Right lobe of liver (tissue), 6 donors: Measurements from ENCODE around the gene NGFR. TPM values are rescaled to one million over a fixed set of nuclear protein-coding genes. Genes with fewer than 3 reads are reported as not detected.

Source experiments
- ATAC-seq, 4 donors: fragments of 200-7000 bp; cut with Tn5 transposase; one replicate each; pipeline ENCODE4 v1.9.1; 2020; ENCODE audit warnings: mild to moderate bottlenecking in 4 of 4, moderate library complexity in 4 of 4
- DNase-seq, 3 donors: peaks; one replicate each; pipeline ENCODE4 v3.0.0-alpha.2; 2020
- H3K27ac ChIP-seq, 3 donors: fragments of 200-600 bp; one replicate each; pipeline ENCODE4 v1.8.0; 2022
- H3K27me3 ChIP-seq, 2 donors: fragments of 200-600 bp; one replicate each; pipeline ENCODE4 v1.8.0; 2022
- H3K36me3 ChIP-seq, 4 donors: fragments of 200-600 bp; sonication (generic) in 1 of 4; one replicate each; pipeline versions ENCODE4 v1.5.1 to v1.8.0; 2017 to 2022; ENCODE audit warnings: control low read depth in 1 of 4
- H3K4me1 ChIP-seq, 4 donors: fragments of 200-600 bp; sonication (generic) in 1 of 4; one replicate each; pipeline versions ENCODE4 v1.5.1 to v1.8.0; 2017 to 2022; ENCODE audit warnings: control low read depth in 1 of 4
- H3K4me3 ChIP-seq, 3 donors: fragments of 200-600 bp; one replicate each; pipeline ENCODE4 v1.8.0; 2022
- H3K9me3 ChIP-seq, 4 donors: fragments of 200-600 bp; sonication (generic) in 1 of 4; one replicate each; pipeline versions ENCODE4 v1.5.1 to v1.8.0; 2017 to 2022; ENCODE audit warnings: control low read depth in 1 of 4
- CTCF ChIP-seq, 4 donors: fragments of 200-600 bp in 3 of 4; fragments of 450-650 bp in 1 of 4; IDR thresholded peaks; one replicate each; pipeline versions ENCODE4 v1.5.1 to v1.8.0; 2016 to 2022; ENCODE audit warnings: antibody characterized with exemption in 4 of 4, mild to moderate bottlenecking in 2 of 4
- POLR2A ChIP-seq: fragments of 450-650 bp; IDR thresholded peaks from one replicate; pipeline ENCODE4 v1.6.1; 2017; ENCODE audit warnings: antibody characterized with exemption, mild to moderate bottlenecking
- WGBS: methylation state at CpG from one replicate; pipeline ENCODE4 v1.1.6; 2018; ENCODE audit warnings: low coverage, low lambda C conversion rate; ENCODE audit not compliant: insufficient coverage; ENCODE audit errors: missing lambda C conversion rate; 5-methylcytosine and 5-hydroxymethylcytosine counted together
- intact Hi-C, 2 donors: fragments of 100-400 bp; cut with DNase I; formaldehyde crosslinking; loops; one replicate each; pipeline versions ENCODE4 v1.11.2 to v1.14.1; 2022
- total RNA-seq, 6 experiments: library from RNA; depleted of rRNA in 2 of 6; stranded (reverse); fragments of >200 nt in 2 of 6; fragmentation: NEBNext Ultra II Directional in 3 of 6; extraction: Animal tissue kit (Norgen Biotek cat#: 25700) in 3 of 6; gene quantifications; one replicate each; pipeline versions ENCODE4 v1.1.0 to v1.2.4, GENCODE V29; 2016 to 2023
- donor health status: DM: no; HTN: yes; CAD: no.
- donor health status: DM: no; HTN: no; CAD: no.
- donor health status: DM: no; HTN: no; CAD: no.
- donor health status: DM: no; HTN: yes; CAD: no.
- donor health status: DM: no; HTN: yes; CAD: no.

NGFR gene
- total RNA-seq, 6 experiments from 2014 or later, result 3.1 to 9.4 (median 6.8) TPM

GRCh38 chr17:49461580-49461979 lies 33.5 kb upstream of the NGFR start:
- H3K4me3 ChIP-seq, result no peak overlapping the region
- intact Hi-C loops, result no loop called here

GRCh38 chr17:49464049-49464448 lies 31.0 kb upstream of the NGFR start:
- ATAC-seq, result no peak
- TF ChIP-seq POLR2A, result no peak
- no peak for TF ChIP-seq CTCF (IDR thresholded peaks at IDR 0.05)
- Histone ChIP-seq H3K9me3 (no peaks in the 10 kb centered on the region), H3K4me3 (no peak overlapping the region), H3K27me3 (no peaks in the 10 kb centered on the region), H3K36me3 (no peaks in the 10 kb centered on the region), H3K4me1 (no peaks in the 10 kb centered on the region), H3K27ac (no peak overlapping the region)
- 81% methylated on average over 2 of the region's 2 CpGs for WGBS
- intact Hi-C loops, result no loop called here
- no peak for DNase-seq

More at GRCh38 chr17:49461580-49461979, 33.5 kb upstream of the NGFR start:
- no peaks in the 10 kb centered on the region for H3K36me3 ChIP-seq
- no peak for DNase-seq
- WGBS, result 32% methylated on average over 2 of the region's 2 CpGs
- TF ChIP-seq CTCF (IDR thresholded peaks at IDR 0.05) (no peak), POLR2A (no peak)
- H3K27ac ChIP-seq, result no peak overlapping the region
- no peaks in the 10 kb centered on the region for H3K27me3 ChIP-seq
- H3K4me1 ChIP-seq, result no peaks in the 10 kb centered on the region
- no peaks in the 10 kb centered on the region for H3K9me3 ChIP-seq
- no peak for ATAC-seq

- Histone ChIP-seq H3K27ac (no peak overlapping the region), H3K4me1 (no peaks in the 10 kb centered on the region), H3K9me3 (no peaks in the 10 kb centered on the region), H3K27me3 (peaks cover 0 to 6% of the 10 kb centered on the region in 2 donors), H3K36me3 (no peaks in the 10 kb centered on the region), H3K4me3 (no peak overlapping the region)
- intact Hi-C loops, result no loop called here
- DNase-seq, result no peak
- ATAC-seq, result no peak
- WGBS, result 80% methylated on average over 14 of the region's 17 CpGs
- TF ChIP-seq POLR2A, result no peak
Observed at GRCh38 chr17:49465331-49465903, 29.7 kb upstream of the NGFR start.

GRCh38 chr17:49466436-49466835 lies 28.7 kb upstream of the NGFR start:
- peaks cover 0 to 9% of the 10 kb centered on the region in 2 donors for H3K27me3 ChIP-seq
- TF ChIP-seq CTCF (IDR thresholded peaks at IDR 0.05), result no peak
- TF ChIP-seq POLR2A, result no peak
- H3K4me1 ChIP-seq, result no peaks in the 10 kb centered on the region
- H3K27ac ChIP-seq, result no peak overlapping the region
- no peaks in the 10 kb centered on the region for H3K36me3 ChIP-seq
- WGBS, result no CpG with 5 or more reads among the region's 1 CpG
- intact Hi-C loops, result no loop called here
- ATAC-seq, result no peak
- no peak overlapping the region for H3K4me3 ChIP-seq
- H3K9me3 ChIP-seq, result no peaks in the 10 kb centered on the region
- no peak for DNase-seq

- H3K9me3 ChIP-seq, result no peaks in the 10 kb centered on the region
- DNase-seq, result no peak
- no peak overlapping the region for H3K27ac ChIP-seq
- H3K4me3 ChIP-seq, result no peak overlapping the region
- H3K4me1 ChIP-seq, result no peaks in the 10 kb centered on the region
- no CpG with 5 or more reads among the region's 1 CpG for WGBS
- TF ChIP-seq CTCF (IDR thresholded peaks at IDR 0.05) (no peak), POLR2A (no peak)
- no peak for ATAC-seq
- intact Hi-C loops, result no loop called here
- H3K27me3 ChIP-seq, result peaks cover 0 to 9% of the 10 kb centered on the region in 2 donors
- no peaks in the 10 kb centered on the region for H3K36me3 ChIP-seq
Observed at GRCh38 chr17:49467175-49467574, 27.9 kb upstream of the NGFR start.
